Endothelial cell (in vitro differentiated cells): Measurements from ENCODE around the gene CSNK2A2. TPM values are rescaled to one million over a fixed set of nuclear protein-coding genes. Genes with fewer than 3 reads are reported as not detected.

Source experiments
- DNase-seq: peaks from one replicate; pipeline ENCODE4 v3.0.0; 2021; ENCODE audit warnings: low spot score
- H3K27ac Mint-ChIP-seq: one replicate; pipeline ENCODE4 v1.8.0; 2021; ENCODE audit warnings: mixed read lengths, inconsistent platforms; ENCODE audit not compliant: unreplicated experiment
- H3K27me3 Mint-ChIP-seq: one replicate; pipeline ENCODE4 v1.8.0; 2021; ENCODE audit warnings: mild to moderate bottlenecking, moderate library complexity, mixed read lengths, inconsistent platforms; ENCODE audit not compliant: unreplicated experiment
- H3K36me3 Mint-ChIP-seq: one replicate; pipeline ENCODE4 v1.8.0; 2021; ENCODE audit warnings: mild to moderate bottlenecking, low read depth, mixed read lengths, inconsistent platforms; ENCODE audit not compliant: unreplicated experiment
- H3K4me1 Mint-ChIP-seq: one replicate; pipeline ENCODE4 v1.8.0; 2021; ENCODE audit warnings: mild to moderate bottlenecking, mixed read lengths, inconsistent platforms; ENCODE audit not compliant: unreplicated experiment
- H3K4me3 Mint-ChIP-seq: one replicate; pipeline ENCODE4 v1.8.0; 2021; ENCODE audit warnings: mild to moderate bottlenecking, mixed read lengths, inconsistent platforms; ENCODE audit not compliant: unreplicated experiment
- H3K9me3 Mint-ChIP-seq: one replicate; pipeline ENCODE4 v1.8.0; 2021; ENCODE audit warnings: mixed read lengths, inconsistent platforms; ENCODE audit not compliant: unreplicated experiment
- total RNA-seq: library from RNA; stranded (reverse); fragmentation: NEBNext Ultra II Directional; extraction: Animal tissue kit (Norgen Biotek cat#: 25700); gene quantifications from one replicate; pipeline ENCODE4 v1.2.1, GENCODE V29; 2021; ENCODE audit not compliant: unreplicated experiment
- TF ChIP-seq, protein P1 (sequence below): fragments of 200-600 bp; sonication (generic); IDR thresholded peaks from one replicate; pipeline ENCODE4 v1.5.0; 2021; ENCODE audit warnings: antibody characterized with exemption; ENCODE audit not compliant: unreplicated experiment

Gene CSNK2A2
- total RNA-seq, 1 donor from 2014 or later = 149 TPM

- Mint-ChIP-seq H3K4me1 (peaks cover 43% of the 10 kb centered on the region), H3K36me3 (peaks cover 22% of the 10 kb centered on the region), H3K9me3 (no peaks in the 10 kb centered on the region), H3K27me3 (peaks cover 9% of the 10 kb centered on the region), H3K4me3 (no peak overlapping the region), H3K27ac (no peak overlapping the region)
- no peak for DNase-seq
- TF ChIP-seq, protein P1, sequence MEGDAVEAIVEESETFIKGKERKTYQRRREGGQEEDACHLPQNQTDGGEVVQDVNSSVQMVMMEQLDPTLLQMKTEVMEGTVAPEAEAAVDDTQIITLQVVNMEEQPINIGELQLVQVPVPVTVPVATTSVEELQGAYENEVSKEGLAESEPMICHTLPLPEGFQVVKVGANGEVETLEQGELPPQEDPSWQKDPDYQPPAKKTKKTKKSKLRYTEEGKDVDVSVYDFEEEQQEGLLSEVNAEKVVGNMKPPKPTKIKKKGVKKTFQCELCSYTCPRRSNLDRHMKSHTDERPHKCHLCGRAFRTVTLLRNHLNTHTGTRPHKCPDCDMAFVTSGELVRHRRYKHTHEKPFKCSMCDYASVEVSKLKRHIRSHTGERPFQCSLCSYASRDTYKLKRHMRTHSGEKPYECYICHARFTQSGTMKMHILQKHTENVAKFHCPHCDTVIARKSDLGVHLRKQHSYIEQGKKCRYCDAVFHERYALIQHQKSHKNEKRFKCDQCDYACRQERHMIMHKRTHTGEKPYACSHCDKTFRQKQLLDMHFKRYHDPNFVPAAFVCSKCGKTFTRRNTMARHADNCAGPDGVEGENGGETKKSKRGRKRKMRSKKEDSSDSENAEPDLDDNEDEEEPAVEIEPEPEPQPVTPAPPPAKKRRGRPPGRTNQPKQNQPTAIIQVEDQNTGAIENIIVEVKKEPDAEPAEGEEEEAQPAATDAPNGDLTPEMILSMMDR = no peak
Measured at GRCh38 chr16:58109881-58110280, 88.0 kb downstream of the CSNK2A2 start.

DNA sequence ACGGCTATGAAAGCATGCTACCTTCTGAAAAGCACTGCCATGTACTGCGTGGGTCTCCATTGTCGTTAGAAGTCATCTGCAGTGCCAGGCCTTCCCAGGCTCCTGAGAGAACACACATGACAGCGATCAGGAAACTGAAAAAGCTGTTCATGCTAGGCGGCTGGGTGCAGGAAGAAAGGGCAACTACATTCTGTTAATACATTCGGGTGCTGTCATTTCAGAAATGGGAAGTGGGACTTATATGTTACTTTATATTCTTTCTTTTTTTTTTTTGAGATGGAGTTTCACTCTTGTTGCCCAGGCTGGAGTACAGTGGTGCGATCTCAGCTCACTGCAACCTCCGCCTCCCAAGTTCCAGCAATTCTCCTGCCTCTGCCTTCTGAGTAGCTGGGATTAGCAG, 88.6 kb downstream of the CSNK2A2 start:
- TF ChIP-seq, protein P1 = no peak
- Mint-ChIP-seq H3K4me3 (no peak overlapping the region), H3K27ac (no peak overlapping the region), H3K36me3 (peaks cover 18% of the 10 kb centered on the region), H3K4me1 (peaks cover 43% of the 10 kb centered on the region), H3K9me3 (no peaks in the 10 kb centered on the region), H3K27me3 (peaks cover 9% of the 10 kb centered on the region)
- no peak for DNase-seq

Other genes with a start within 250 kb of the CSNK2A2 start
- gene CNGB1, start 227.0 kb downstream of the CSNK2A2 start, total RNA-seq = not detected
- 16.1 TPM for gene ZNF319, start 197.4 kb downstream of the CSNK2A2 start, total RNA-seq
- 79.5 TPM for gene USB1, start 196.7 kb downstream of the CSNK2A2 start, total RNA-seq
- gene MMP15, start 172.4 kb downstream of the CSNK2A2 start, total RNA-seq = 97.8 TPM
- gene CFAP20, start 68.7 kb downstream of the CSNK2A2 start, total RNA-seq = 89.7 TPM
- not detected for gene PRSS54, start 96.9 kb upstream of the CSNK2A2 start, total RNA-seq
- gene GINS3, start 194.4 kb upstream of the CSNK2A2 start, total RNA-seq = 4.9 TPM